ENCODE results near the gene SRSF2. TPM values are rescaled to one million over a fixed set of nuclear protein-coding genes. Genes with fewer than 3 reads are reported as not detected.

SRSF2 gene
- total and polyA plus RNA-seq, 9 of the 15 experiments (the other 6 are each of a cell fraction or from before 2014, with no cell fraction given): 161 to 583 (median 393) TPM

DNA sequence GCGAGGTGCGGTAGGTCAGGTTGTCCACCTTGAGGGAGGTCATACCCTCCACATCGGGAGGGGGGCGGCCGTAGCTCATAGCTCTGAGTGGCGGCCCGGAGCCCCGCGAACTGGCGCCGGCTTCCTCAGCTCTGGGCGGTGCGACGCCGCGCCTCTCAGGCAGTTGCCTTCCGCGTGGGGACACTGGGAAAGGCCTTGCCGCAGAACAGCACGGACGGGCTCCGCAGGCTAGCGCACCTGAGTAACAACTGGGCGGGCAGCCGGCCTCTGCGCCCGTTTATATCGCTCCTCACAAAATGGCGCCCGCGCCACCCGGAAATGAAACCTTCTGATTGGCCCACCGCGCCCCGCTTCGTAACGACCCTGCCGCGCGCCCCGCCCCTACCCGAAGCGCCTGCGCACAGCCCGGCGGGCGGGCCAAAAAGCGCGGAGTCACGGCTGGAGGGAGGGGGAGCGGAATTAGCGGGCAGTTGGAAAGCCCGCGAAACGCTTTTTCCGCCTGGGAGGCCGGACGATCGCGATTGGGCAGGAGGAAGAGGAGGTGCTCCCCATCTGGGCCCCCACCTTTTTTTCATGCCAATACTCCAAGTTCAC lies at the start of gene SRSF2 (continued):
- TF ChIP-seq ZNF354B (CRISPR knock-in tag; IDR thresholded peaks at IDR 0.05): no peak
- TF ChIP-seq SMC3 (conservative IDR thresholded peaks at IDR 0.05; ENCODE audit: insufficient read depth, low read depth, low read length): 0 out of 2 replicates have a peak, but pooled peaks have one; percentile 8
- no peak for TF ChIP-seq ZNF140 (CRISPR knock-in tag; IDR thresholded peaks at IDR 0.05)
- TF ChIP-seq, protein P1, sequence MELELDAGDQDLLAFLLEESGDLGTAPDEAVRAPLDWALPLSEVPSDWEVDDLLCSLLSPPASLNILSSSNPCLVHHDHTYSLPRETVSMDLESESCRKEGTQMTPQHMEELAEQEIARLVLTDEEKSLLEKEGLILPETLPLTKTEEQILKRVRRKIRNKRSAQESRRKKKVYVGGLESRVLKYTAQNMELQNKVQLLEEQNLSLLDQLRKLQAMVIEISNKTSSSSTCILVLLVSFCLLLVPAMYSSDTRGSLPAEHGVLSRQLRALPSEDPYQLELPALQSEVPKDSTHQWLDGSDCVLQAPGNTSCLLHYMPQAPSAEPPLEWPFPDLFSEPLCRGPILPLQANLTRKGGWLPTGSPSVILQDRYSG (tag; conservative IDR thresholded peaks at IDR 0.05; ENCODE audit: low read depth): no peak
- peak; percentile 81 to 97; a peak in 3 of 4 replicates for TF ChIP-seq NONO (IDR thresholded peaks at IDR 0.05; ENCODE audit: low read depth in 2 of 2, low read length in 1 of 2)
- TF ChIP-seq NBN (IDR thresholded peaks at IDR 0.05; ENCODE audit: low read depth): peak; percentile 21
- TF ChIP-seq ZNF551 (CRISPR knock-in tag; IDR thresholded peaks at IDR 0.05): no peak
- peak; percentile 100 for TF ChIP-seq SUPT5H (IDR thresholded peaks at IDR 0.05)
- TF ChIP-seq, protein P2, sequence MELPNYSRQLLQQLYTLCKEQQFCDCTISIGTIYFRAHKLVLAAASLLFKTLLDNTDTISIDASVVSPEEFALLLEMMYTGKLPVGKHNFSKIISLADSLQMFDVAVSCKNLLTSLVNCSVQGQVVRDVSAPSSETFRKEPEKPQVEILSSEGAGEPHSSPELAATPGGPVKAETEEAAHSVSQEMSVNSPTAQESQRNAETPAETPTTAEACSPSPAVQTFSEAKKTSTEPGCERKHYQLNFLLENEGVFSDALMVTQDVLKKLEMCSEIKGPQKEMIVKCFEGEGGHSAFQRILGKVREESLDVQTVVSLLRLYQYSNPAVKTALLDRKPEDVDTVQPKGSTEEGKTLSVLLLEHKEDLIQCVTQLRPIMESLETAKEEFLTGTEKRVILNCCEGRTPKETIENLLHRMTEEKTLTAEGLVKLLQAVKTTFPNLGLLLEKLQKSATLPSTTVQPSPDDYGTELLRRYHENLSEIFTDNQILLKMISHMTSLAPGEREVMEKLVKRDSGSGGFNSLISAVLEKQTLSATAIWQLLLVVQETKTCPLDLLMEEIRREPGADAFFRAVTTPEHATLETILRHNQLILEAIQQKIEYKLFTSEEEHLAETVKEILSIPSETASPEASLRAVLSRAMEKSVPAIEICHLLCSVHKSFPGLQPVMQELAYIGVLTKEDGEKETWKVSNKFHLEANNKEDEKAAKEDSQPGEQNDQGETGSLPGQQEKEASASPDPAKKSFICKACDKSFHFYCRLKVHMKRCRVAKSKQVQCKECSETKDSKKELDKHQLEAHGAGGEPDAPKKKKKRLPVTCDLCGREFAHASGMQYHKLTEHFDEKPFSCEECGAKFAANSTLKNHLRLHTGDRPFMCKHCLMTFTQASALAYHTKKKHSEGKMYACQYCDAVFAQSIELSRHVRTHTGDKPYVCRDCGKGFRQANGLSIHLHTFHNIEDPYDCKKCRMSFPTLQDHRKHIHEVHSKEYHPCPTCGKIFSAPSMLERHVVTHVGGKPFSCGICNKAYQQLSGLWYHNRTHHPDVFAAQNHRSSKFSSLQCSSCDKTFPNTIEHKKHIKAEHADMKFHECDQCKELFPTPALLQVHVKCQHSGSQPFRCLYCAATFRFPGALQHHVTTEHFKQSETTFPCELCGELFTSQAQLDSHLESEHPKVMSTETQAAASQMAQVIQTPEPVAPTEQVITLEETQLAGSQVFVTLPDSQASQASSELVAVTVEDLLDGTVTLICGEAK (IDR thresholded peaks at IDR 0.05): peak; percentile 91
- TF ChIP-seq, protein P2 (CRISPR knock-in tag; IDR thresholded peaks at IDR 0.05): no peak
- TF ChIP-seq, protein P3, sequence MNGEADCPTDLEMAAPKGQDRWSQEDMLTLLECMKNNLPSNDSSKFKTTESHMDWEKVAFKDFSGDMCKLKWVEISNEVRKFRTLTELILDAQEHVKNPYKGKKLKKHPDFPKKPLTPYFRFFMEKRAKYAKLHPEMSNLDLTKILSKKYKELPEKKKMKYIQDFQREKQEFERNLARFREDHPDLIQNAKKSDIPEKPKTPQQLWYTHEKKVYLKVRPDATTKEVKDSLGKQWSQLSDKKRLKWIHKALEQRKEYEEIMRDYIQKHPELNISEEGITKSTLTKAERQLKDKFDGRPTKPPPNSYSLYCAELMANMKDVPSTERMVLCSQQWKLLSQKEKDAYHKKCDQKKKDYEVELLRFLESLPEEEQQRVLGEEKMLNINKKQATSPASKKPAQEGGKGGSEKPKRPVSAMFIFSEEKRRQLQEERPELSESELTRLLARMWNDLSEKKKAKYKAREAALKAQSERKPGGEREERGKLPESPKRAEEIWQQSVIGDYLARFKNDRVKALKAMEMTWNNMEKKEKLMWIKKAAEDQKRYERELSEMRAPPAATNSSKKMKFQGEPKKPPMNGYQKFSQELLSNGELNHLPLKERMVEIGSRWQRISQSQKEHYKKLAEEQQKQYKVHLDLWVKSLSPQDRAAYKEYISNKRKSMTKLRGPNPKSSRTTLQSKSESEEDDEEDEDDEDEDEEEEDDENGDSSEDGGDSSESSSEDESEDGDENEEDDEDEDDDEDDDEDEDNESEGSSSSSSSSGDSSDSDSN (IDR thresholded peaks at IDR 0.05; ENCODE audit: borderline replicate concordance in 1 of 2, low read depth in 2 of 2, low read length in 2 of 2): no peak
- TF ChIP-seq, protein P4, sequence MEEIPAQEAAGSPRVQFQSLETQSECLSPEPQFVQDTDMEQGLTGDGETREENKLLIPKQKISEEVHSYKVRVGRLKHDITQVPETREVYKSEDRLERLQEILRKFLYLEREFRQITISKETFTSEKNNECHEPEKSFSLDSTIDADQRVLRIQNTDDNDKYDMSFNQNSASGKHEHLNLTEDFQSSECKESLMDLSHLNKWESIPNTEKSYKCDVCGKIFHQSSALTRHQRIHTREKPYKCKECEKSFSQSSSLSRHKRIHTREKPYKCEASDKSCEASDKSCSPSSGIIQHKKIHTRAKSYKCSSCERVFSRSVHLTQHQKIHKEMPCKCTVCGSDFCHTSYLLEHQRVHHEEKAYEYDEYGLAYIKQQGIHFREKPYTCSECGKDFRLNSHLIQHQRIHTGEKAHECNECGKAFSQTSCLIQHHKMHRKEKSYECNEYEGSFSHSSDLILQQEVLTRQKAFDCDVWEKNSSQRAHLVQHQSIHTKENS (CRISPR knock-in tag; IDR thresholded peaks at IDR 0.05): no peak
- peak; percentile 98 for TF ChIP-seq GTF2F1 (IDR thresholded peaks at IDR 0.05; ENCODE audit: low read depth, low read length)
- no peak for TF ChIP-seq ELF4 (CRISPR knock-in tag; IDR thresholded peaks at IDR 0.05)
- no peak for TF ChIP-seq EZH2 (IDR thresholded peaks at IDR 0.05; ENCODE audit: borderline replicate concordance, low read depth, low read length)

All from K562 (cell line).